HG02943 (cell line): ENCODE results near the gene TMEM252.

ENCODE experiments used
- ATAC-seq: cut with Tn5 transposase; IDR thresholded peaks from one replicate; pipeline ENCODE4 v1.9.1; 2021; ENCODE audit warnings: mild to moderate bottlenecking, low read depth, moderate library complexity; ENCODE audit not compliant: unreplicated experiment

TMEM252 gene

GRCh38 chr9:68502279-68502678 is 38.4 kb downstream of the TMEM252 start:
- ATAC-seq = no peak

DNA sequence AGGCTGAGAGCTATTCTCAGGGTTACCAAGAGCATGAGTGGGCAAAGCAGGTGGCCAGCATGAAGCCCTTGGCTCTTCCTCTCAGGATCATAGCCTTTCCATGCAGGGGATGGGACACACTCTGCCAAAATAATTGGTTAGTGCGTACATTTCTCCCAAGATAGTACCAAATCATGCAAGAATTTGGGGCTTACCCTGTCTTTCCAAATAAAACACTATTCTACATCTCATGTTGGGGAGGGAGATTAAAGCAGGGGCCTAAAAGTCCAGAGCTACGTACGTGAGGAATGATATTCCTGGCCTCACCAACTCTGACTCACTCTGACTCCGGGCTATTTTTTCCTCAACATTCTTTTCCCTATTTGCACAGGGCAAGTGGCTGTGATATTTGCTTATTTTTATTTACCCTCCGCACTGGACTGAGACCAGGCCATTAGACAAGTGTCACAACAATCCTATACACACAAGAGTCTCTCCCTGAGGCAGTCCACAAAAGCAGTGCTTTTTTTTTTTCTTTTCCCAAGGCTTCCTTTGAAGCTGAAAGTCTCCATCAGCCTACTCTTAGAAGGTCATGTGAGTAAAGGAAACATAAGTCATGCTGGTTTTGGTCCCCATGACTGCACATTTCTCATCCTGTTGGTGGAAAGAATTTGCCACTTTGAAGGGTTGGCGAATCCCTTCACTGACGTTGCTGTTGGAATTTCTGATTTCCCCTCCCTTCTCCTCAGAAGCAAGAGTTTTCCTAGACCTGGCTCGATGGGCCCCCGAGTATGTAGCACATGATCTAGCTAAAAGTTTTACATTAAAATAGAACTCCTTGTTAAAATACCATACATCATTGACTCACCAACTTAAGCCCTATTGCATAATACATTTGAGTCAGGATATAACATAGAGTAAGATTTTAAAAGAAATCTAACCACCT is 40.0 kb downstream of the TMEM252 start:
- ATAC-seq = no peak

DNA sequence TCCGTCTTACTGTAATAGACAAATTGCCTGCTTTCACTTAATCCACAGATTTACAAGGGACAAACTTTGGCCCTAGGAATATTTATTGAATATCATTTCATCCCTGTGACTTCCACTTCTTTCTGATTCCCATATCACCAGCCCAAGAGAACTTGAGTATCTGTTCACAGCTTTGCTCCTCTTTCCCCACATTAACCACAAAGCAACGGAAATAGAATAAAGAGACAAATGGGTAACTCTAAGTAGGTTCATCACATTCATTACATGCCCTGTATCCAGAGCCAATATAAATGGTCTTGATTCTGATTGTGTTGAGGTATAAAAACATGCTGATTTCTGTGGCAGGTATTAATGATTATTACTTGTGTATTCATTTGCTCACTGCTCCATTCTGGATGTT is 41.9 kb downstream of the TMEM252 start:
- no peak for ATAC-seq

DNA sequence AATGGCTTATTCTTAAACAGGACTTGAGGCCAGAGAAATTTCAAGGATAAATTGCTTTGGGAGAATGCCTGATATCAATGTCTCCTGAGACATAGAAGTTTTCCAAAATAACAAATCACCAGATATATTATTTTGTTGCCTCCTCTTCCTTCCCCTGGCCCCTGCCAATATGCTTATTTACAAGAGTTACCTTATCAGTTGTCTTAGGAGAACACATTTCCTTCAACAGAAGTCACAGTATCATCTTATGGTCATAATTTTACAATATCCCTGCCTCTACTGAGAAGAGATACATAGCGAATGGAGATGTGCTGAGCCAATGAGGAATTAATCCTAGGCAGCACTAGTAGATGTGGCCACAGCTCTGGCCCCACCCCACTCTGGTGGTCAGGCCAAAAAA is 43.1 kb downstream of the TMEM252 start:
- ATAC-seq = no peak

GRCh38 chr9:68496356-68496755 is 44.3 kb downstream of the TMEM252 start:
- no peak for ATAC-seq

GRCh38 chr9:68495247-68495646 is 45.4 kb downstream of the TMEM252 start:
- no peak for ATAC-seq

DNA sequence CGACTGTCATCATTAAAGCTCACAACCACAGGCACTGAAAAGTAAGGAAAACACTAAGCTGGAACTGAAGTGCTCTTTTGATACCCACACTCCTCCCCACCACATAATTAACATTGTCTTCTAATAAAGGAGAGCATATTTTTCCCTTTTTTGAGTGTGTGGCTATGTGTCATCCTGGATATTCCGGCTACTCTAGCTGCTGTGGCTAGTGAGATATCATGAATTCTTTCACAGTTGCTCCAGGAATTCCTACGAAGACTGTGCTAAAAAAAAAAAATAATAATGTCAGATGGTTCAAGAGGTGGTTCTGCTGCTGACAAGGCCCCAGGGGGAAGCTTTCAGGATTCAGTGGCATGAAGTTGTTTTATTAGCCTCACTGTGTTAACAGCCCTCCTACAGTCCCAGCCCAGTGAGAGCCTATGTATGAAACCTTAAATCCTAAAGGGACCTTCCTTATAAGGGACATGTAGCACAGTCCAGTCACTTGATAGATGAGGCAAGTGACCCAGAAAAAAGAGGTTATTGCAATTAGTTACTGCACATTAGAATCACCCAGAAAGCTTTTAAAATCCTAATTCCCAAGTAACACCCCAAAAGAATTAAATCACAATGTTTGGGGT is 46.6 kb downstream of the TMEM252 start:
- no peak for ATAC-seq

DNA sequence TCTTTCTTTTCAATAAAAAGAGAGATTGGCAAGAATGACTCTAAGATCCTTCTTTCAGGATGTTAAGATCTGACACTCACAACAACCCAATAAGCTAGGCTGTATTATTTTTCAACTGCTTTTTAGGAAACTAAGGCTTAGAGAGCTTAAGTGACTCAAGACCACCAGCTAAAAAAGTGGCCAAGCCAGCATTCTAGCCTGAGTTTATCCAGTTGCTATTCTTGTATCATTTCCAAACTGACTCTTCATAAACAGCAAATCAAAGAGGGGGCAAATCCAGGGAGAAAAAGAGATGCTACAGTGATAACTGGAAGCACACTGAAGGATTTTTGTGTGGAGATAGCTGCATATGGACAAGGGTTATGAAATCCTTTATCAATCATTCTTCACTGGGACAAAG is 47.1 kb downstream of the TMEM252 start:
- ATAC-seq = no peak

DNA sequence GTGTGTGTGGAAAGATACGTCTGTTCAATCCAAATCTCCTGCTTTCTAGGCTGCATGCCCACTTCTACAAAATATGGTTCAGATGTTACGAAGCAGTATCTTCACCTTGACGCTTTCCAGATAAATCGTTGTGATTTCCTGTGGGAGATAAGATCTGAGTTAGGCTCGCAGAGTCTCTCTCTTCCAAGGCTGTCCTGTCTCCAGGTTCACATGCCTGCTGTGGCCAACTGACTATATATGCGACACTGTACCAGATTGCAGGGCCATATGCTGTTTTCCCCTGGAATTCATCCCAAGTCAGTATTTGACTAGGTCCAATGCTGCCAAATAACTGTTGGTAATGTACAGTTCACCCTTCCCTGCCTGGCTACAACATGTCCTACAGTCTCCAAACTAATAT is 47.9 kb downstream of the TMEM252 start:
- ATAC-seq = no peak

- ATAC-seq = no peak
Measured at GRCh38 chr9:68489646-68490045, 51.0 kb downstream of the TMEM252 start.

DNA sequence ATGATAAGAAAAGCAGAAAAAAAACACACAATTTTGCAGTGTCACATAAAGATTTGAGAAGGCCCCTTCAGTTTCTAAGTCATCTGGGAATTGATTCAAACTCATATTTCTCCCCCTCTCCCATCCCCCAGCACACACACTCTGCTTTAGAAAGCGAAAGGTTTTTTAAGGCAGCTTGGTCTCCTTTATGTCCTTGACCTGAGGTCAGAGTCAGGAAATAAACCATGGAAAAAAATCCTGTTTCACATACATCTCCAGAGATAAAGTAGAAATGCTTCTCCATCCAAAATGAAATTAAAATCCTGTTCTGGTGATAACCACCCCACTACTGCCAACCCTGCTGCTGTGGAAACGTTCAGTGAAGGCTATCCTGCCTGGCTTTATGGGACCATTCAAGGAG is 52.6 kb downstream of the TMEM252 start:
- ATAC-seq = no peak
